B cell (primary cell): ENCODE data around the gene SLC2A14.

Experiments
- CTCF ChIP-seq: fragments of 200-600 bp; IDR thresholded peaks from one replicate; pipeline ENCODE4 v1.8.0; 2022; ENCODE audit warnings: antibody characterized with exemption, mild to moderate bottlenecking
- EZH2 ChIP-seq: IDR thresholded peaks from 2 replicates; pipeline ENCODE4 v1.6.1; 2012; ENCODE audit warnings: borderline replicate concordance, low read depth, mild to moderate bottlenecking, moderate library complexity, low read length; ENCODE audit not compliant: insufficient read depth, poor library complexity, severe bottlenecking

GRCh38 chr12:7769999-7770398, 102.7 kb downstream of the SLC2A14 start:
- TF ChIP-seq CTCF (no peak), EZH2 (no peak)
